Stimulated activated CD4-positive, alpha-beta T cell treated with anti-CD3 and anti-CD28 coated beads, Interleukin-4, amount 100 ng/mL, for 1 hour (primary cell): ENCODE measurements around the gene HPCAL1.
"Not testable (repeated sequence)": the region's sequence is repeated elsewhere in the genome, so short reads cannot be mapped to it uniquely, and the experiment has no call there.

Experiments
- DNase-seq: peaks from one replicate; pipeline ENCODE4 v3.0.0-alpha.2; 2020

The HPCAL1 gene

GRCh38 chr2:10285556-10286198 is 17.0 kb upstream of the HPCAL1 start:
- DNase-seq, result no peak

DNA sequence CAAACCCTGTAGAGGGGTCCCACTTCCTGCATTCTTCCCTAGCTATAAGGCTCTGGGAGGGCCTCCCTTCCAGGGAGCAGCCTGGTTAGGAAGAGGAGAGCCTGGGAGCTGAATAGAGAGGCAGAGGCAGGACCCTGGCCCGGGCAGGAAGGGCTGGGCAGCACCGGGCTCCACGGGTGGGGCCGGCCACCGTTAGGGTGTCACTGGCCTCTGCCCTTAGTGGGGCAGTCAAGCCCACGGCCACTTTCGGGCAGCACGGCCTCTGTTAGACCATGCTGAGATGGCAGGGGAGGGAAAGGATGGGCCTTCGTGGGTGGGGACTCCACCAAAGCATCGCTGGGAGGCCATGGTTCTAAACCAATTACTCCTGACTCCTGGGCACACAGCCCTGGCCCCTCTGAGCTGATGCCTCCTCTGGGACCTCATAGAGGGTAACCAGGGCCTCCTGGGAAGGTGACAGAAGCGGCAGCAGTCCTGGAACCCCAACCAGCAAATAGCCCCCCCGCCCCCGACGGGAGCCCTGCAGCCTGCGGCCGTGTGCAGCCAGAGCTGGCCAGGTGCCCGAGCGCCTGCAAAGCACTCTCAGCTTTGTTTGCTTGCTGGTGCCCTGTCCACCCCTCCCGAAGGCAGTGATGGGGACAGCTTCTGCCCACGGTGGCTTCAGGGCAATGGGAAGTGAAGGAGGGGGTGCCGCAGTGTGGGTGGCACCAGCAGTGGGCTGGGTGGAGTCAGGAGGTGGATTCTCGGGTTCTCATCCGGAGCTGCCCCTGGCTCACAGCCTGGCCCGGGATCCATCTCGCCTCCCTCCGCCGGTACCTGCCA is 16.3 kb upstream of the HPCAL1 start:
- DNase-seq, result no peak

DNA sequence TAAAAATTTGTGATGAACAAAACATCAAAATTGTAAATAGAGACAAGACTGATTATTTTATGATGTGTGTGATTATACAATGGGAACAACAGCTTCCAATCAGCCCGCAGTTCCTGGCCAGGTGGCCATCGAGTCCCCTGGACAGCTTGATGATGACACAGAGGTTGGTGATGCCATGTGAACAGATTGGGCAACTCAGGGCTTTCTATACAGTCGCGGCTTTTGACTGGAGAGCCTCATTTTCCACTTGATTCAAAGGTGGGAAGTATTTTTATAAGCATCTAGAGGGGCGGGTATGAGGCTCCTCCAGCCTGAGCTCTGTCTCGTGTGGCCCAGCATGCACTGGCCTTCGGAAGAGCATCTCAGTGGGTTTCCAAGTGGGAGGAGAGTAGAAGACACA is 14.9 kb upstream of the HPCAL1 start:
- DNase-seq, result no peak

- DNase-seq, result no peak
These were observed 14.1 kb upstream of the HPCAL1 start for GRCh38 chr2:10288606-10289005.

- no peak for DNase-seq
These were observed 13.4 kb upstream of the HPCAL1 start for GRCh38 chr2:10289352-10289751.

DNA sequence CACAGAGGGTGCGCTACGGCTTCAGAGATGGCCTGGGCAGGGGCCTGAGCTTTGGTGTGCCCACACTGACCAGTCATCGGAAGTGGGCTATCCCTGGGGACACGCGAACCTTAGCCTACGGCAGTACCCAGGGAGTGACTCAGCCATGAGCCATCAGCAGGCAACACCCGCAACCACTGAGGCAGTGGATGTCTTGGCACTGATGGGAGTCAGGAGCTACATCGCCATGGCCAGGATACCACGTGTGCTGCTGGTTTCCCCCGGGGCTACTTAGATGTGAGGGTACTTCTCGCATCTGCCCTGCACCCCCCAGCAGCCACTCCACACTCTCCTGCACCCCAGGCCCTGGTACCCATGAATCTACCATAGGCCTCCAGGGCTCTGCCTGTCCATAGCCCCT is 12.8 kb upstream of the HPCAL1 start:
- DNase-seq, result no peak

DNA sequence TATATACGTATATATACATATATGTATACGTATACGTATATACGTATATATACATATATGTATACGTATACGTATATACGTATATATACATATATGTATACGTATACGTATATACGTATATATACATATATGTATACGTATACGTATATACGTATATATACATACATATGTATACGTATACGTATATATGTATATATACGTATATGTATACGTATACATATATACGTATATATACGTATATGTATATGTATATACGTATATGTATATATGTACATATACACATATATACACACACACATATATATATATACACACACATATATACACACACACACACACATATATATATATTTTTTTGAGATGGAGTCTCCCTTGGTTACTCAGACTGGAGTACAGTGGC is 11.3 kb upstream of the HPCAL1 start:
- DNase-seq, result not testable (repeated sequence)

- no peak for DNase-seq
These were observed 10.7 kb upstream of the HPCAL1 start for GRCh38 chr2:10292033-10292432.

DNA sequence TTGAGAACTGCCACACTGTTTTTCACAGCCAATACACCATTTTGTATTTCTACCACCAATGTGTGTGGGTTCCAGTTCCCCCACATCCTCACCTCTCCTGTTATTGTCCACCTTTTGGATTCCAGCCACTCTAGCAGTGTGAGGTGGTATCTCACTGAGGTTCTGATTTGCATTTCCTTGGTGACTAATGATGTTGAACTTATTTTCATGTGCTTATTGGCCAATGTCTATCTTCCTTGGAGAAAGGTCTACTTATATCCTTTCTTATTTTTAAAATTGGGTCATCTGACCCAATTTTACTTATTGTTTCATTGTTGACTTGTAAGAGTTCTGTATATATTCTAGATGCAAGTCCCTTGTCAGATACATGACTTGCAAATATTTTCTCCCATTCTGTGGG is 9.1 kb upstream of the HPCAL1 start:
- DNase-seq, result no peak

- DNase-seq, result no peak
These were observed 8.6 kb upstream of the HPCAL1 start for GRCh38 chr2:10294077-10294476.

DNA sequence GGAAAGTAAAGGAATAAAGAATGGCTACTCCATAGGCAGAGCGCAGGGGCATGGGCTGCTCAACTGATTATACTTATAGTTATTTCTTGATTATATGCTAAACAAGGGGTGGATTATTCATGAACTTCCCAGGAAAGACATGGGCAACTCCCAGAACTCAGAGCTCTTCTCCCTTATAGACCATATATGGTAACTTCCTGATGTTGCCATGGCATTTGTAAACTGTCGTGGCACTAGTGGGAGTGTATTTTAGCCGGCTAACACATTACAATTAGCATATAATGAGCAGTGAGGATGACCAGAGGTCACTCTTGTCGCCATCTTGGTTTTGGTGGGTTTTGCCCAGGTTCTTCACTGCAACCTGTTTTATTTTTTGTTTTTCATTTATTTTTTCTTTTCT is 7.1 kb upstream of the HPCAL1 start:
- DNase-seq, result not testable (repeated sequence)

DNA sequence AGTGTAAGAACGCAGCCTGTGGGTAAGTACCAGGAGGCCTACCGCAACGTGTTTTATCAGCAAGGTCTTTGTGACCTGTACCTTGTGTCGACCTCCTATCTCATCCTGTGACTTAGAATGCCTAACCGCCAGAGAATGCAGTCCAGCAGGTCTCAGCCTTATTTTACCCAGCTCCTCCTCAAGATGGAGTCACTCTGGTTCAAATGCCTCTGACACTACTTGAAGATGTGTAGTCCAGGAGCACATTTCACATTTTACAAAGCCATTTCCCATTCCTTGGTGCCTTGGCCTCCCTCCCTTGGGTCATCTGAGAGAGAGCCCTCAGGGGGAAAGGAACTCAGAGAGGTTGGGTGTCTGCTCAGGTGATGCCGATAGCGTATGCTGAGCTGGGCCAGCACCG is 6.6 kb upstream of the HPCAL1 start:
- no peak for DNase-seq

GRCh38 chr2:10297191-10297830 is 5.4 kb upstream of the HPCAL1 start:
- DNase-seq, result no peak

DNA sequence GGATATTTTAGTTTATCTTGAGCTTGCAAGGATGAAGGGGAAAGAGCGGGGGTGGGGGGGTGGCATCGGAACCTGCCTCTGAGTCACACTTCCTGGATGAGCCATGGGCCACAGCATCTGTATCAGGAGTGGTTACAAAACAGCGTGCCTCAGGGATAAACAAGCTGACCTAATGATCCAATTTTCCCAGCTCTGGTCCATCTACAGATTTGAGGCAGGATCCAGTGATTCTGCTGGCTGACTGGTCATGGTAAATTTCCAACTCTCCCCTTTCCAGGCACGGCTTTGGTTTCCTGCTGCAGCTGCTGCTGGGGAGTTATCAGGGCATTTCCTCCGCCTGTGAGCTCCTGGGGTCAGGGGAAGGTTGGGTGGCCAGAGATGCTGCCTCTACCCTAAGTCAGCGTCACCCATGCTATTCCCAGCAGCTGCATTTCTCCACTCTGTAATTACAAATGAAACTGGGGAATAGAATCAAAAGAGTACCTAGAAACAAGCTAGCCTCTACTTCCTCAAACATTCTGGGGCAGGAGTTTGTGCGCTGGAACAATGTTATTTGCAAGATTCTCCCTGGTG is 4.7 kb upstream of the HPCAL1 start:
- peak; percentile 60 for DNase-seq

GRCh38 chr2:10298777-10299176 is 3.9 kb upstream of the HPCAL1 start:
- DNase-seq, result not testable (repeated sequence)

DNA sequence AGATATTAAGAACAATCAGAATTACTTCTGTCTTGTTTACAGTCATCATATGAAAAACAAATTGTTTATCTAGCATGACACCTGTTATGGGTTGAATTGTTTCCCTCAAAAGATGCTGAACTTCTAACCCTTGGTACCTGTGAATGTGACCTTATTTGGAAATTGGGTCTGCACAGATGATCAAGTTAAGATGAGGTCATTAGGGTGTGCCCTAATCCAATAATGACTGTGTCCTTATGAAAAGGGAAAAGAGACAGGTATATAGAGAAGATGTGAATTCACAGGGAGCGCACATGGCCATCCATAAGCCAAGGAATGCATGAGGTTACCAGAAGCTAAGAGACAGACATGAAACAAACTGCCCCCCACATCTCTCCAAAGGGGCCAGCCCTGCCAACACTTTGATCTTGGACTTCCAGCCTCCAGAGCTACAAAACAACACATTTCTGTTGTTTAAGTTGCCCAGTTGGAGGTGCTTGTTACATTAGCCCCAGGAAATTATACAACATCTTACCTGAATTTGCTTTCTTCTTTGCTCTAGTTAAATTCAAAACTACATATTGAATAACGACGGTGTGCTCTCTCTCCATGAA is 2.3 kb upstream of the HPCAL1 start:
- DNase-seq, result no peak

- DNase-seq, result no peak
These were observed 1.4 kb upstream of the HPCAL1 start for GRCh38 chr2:10300997-10301940.

GRCh38 chr2:10301941-10302478 is 694 bp upstream of the HPCAL1 start:
- no peak for DNase-seq

DNA sequence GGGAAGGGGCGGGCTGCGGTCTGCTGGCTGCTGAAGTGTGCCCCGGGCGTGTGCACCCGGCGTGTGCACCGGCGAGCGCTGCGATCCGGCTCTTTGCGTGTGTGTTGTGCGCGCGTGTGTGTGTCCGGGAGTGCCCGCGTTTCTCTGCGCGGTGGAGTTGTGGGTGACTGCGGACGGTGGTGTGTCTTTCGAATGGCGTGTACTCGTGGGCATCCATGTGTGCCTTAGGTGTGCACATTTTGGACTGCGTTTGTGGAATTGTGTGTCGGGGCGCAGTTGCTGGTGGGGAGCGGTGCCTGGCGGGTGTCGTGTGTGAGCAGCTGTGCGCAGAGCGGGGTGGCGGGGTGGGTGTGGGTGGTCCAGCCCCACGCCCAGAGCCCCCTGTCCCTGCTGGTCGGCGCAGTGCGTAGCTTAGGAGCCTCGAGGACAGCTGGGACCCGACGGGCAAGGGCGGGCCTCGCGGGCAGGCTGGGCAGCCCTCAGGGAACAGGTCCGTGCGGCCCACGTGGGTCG is 533 bp downstream of the HPCAL1 start:
- peak; percentile 37 for DNase-seq

DNA sequence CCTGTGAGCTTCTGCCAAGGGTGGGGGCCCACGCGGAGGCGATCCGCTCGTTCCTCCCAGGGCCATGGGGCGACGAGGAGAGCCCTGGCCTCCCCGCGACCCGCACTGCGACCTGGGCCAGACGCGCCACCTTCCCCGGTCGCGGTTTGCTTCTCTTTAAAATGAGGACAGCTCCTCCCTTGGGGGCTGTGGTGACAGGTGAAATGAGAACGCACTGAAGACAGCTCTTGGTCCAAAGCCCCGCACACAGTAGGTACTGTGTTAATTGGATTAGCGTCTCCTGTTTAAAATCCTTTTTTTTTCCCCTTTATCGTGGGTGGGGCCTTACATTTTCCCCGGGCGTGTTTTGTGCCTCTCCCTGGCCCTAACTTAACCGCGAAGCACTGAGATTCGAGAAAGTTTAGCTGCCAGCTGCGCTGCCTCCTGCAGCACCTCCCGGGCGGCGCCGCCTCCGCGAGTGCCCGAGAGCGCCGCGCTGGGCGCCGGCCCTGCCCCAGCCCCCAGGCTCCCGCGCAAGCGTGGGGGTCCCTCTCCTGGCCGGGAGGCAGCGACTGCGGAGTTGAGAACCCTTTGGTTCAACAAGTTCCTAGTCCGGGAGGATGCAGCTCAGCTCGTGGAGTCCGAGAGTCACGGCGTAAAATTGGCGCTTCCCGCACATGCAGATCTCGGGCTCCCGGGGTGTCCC is 1.1 kb downstream of the HPCAL1 start:
- DNase-seq, result peak; percentile 51
